T47D (cell line): ENCODE measurements around the gene KSR2.
"Not testable (repeated sequence)": the region's sequence is repeated elsewhere in the genome, so short reads cannot be mapped to it uniquely, and the experiment has no call there.

Experiments used
- DNase-seq, 2 experiments: peaks; one replicate each; pipeline versions ENCODE4 v3.0.0 to v3.0.0-alpha.2; 2011 to 2012; ENCODE audit warnings: low read depth in 1 of 2, low spot score in 1 of 2
- JUND ChIP-seq: IDR thresholded peaks from 2 replicates; pipeline ENCODE4 v1.6.1; 2012; ENCODE audit warnings: low read depth
- in situ Hi-C: cut with HindIII; loops from 2 replicates; pipeline ENCODE4 v1.10.0; 2016; ENCODE audit warnings: low sequenced_read_pairs, low pct_unique_long_range_greater_than_20kb

Gene KSR2

DNA sequence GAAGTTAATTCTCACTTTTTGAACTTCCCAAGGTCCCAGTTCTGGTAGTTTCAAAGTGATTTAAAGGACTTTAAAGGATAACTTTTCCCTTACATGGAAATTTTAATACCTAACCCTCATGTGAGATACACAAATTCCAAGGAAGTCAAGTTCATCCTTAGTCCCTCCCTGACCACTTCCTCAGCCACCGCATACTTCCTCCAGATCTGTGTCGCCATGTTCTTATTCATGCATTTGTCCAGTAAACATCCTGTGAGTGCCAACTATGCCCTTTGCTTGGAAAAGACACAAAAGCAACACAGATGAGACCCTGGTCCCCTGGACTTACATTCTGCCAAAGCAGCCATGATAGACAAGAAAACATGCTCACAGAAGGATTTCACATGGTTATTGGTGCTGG lies 206.6 kb downstream of the KSR2 start:
- TF ChIP-seq JUND = no peak
- in situ Hi-C loops = no loop called here
- no peak for DNase-seq

- in situ Hi-C loops = no loop called here
- TF ChIP-seq JUND = no peak
- no peak for DNase-seq
Measured at GRCh38 chr12:117761528-117762100, 207.2 kb downstream of the KSR2 start.

DNA sequence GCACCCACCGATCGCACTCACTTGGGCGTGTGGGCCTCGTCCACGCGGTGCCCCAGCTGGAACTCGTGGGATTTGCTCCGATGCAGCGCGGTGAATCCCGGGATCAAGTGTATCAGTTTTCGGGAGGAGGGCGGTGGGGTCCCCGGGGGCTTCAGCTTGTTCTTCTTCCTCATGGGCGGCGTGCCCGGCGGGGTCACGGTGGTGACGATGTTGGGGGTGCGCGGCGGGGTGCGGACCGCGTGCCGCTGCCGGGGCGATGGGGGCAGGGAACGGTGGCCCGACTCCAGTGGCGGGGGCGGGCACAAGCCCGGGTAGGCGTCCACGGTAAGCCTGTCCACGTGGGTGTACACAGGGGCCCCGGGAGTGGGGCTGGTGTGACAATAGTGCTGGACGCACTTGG lies 207.8 kb downstream of the KSR2 start:
- in situ Hi-C loops = no loop called here
- DNase-seq = no peak
- no peak for TF ChIP-seq JUND

- no peak for DNase-seq
- TF ChIP-seq JUND = no peak
- in situ Hi-C loops = no loop called here
Measured at GRCh38 chr12:117750657-117751056, 218.1 kb downstream of the KSR2 start.

- no peak for TF ChIP-seq JUND
- in situ Hi-C loops = no loop called here
- no peak for DNase-seq
Measured at GRCh38 chr12:117749431-117749830, 219.4 kb downstream of the KSR2 start.

DNA sequence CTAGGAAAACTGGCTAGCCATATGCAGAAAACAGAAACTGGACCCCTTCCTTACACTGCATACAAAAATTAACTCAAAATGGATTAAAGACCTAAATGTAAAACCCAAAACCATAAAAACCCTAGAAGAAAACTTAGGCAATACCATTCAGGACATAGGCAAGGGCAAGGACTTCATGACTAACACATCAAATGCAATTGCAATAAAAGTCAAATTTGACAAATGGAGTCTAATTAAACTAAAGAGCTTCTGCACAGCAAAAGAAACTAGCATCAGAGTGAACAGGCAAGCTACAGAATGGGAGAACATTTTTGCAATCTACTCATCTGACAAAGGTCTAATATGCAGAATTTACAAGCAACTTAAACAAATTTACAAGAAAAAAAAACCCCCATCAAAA lies 222.4 kb downstream of the KSR2 start:
- in situ Hi-C loops, DNase-seq: not testable (repeated sequence)

GRCh38 chr12:117744418-117744817 lies 224.4 kb downstream of the KSR2 start:
- DNase-seq = no peak
- in situ Hi-C loops = no loop called here
- no peak for TF ChIP-seq JUND

- no peak for DNase-seq
- in situ Hi-C loops = no loop called here
Measured at GRCh38 chr12:117743761-117744160, 225.0 kb downstream of the KSR2 start.

DNA sequence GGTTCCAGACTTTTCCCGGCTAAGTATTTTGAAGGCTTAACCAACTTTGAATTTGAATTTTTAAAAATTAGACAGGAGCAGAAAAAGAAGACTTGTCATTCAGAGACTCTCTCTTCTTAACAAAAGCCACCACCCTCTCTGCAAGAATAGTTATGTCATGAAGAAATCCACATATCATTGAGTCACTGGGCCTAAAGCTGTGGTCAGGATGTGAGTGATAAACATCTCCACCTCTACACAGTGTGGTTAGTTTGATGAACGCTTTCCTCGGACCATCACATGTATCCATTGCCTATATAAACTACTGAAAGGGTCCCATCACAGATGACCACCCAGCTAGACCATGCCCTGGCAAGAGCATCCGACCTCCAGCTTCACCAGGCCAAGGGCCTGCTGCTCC lies 226.1 kb downstream of the KSR2 start:
- in situ Hi-C loops = no loop called here
- no peak for DNase-seq
- TF ChIP-seq JUND = no peak

More at GRCh38 chr12:117743761-117744160, 225.0 kb downstream of the KSR2 start:
- TF ChIP-seq JUND = no peak

DNA sequence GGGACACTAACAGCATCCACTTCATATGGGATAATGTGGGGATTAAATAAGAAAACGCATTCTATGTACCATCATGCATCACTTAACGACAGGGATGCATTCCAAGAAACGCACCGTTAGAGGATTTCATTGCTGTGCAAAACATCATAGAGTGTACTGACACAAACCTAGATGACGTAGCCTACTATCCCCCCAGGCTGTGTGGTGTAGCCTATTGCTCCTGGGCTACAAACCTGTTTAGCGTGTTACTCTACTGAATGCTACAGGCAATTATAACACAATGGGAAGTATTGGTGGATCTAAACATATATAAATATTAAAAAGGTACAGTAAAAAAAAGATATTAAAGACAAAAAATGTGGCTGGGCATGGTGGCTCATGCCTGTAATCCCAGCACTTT lies 230.6 kb downstream of the KSR2 start:
- DNase-seq = peak in 1 of 2 experiments; percentile 65
- in situ Hi-C loops = no loop called here
- TF ChIP-seq JUND = no peak

- in situ Hi-C loops = no loop called here
- DNase-seq = no peak
- no peak for TF ChIP-seq JUND
Measured at GRCh38 chr12:117733549-117733805, 235.3 kb downstream of the KSR2 start.

DNA sequence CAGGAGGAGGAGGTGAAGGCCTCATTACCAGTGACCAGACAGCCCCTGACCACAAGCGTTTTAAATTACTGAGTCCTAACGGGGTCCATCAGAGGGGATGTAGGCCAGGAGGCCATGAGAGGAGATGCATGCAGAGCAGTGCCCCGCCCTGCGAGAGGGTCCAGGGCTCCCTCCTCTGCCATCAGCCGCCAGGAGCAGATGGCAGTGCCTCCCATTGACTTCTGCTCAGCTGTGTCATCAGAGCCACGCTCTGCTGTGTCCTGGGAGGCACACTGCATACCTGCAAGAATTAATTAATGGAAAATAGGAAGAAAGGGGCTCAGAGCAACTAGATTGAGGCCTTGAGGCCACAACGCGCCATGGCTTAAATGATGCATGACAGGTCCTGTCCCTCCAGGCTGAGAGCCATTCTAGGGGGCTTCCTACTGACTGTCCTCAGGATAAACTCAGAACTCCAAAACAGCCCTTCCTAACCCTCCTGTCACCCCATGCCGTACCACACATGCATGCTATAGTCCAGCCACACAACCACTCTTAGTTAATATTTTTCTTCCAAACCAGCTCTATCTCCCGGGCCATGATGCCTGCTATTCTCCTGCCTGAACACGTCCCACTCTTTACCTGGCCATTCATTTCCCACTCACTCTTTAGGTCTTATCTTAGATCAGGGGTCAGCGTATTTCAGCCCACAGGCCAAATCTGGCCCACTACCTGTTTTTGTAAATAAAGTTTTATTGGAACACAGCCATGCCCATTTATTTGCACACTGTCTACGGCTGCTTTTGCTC lies 235.8 kb downstream of the KSR2 start:
- TF ChIP-seq JUND = no peak
- no peak for DNase-seq
- in situ Hi-C loops = no loop called here

- in situ Hi-C loops, DNase-seq: not testable (repeated sequence)
Measured at GRCh38 chr12:117731131-117731530, 237.7 kb downstream of the KSR2 start.

DNA sequence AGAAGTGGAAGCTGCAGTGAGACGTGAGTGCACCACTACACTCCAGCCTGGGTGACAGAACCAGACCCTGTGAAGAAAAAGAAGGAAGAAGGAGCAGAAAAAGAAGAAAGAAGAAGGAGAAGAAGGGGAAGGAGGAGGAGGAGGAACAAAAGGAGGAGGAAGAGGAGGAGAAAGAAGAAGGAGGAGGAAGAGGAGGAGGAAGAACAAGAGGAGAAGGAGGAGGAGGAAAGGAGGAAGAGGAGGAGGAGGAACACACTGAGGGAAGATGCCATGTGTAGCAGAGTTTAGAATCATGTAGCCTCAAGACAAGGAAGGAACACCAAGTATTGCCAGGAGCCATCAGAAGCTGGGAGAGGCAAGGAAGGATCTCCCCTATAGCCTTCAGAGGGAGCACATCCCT lies 241.5 kb downstream of the KSR2 start:
- DNase-seq = no peak

More for the DNA sequence above, 241.5 kb downstream of the KSR2 start:
- no peak for TF ChIP-seq JUND
- in situ Hi-C loops = no loop called here
